GM12878 (cell line): Measurements from ENCODE around the gene VPS52. TPM values are rescaled to one million over a fixed set of nuclear protein-coding genes. Genes with fewer than 3 reads are reported as not detected.

ENCODE experiments used
- ATAC-seq: fragments of 200-7000 bp; cut with Tn5 transposase; 3 replicates; pipeline ENCODE4 v1.9.1; 2020; ENCODE audit warnings: mild to moderate bottlenecking, moderate library complexity
- BruUV-seq: library from RNA; stranded (reverse); fragments of 400-500 nt; replicated peaks from 2 replicates; lab custom pipeline; 2021; lab: Mats Ljungman, UMichigan
- CTCF ChIA-PET: fragments of 300-600 bp; sonication (Branson Sonifier 250); formaldehyde crosslinking; extraction: SDS; loops from one replicate; lab custom pipeline; 2021; ENCODE audit warnings: inconsistent platforms; lab: Yijun Ruan, JAX
- POLR2A ChIA-PET: fragments of 350-600 bp; formaldehyde crosslinking; extraction: SDS; loops from one replicate; lab custom pipeline; 2021; ENCODE audit warnings: inconsistent platforms; lab: Charles Lee
- RAD21 ChIA-PET: fragments of 300-600 bp; sonication (Branson Sonifier 250); formaldehyde crosslinking; loops from one replicate; lab custom pipeline; 2023; ENCODE audit warnings: antibody characterized with exemption; ENCODE audit not compliant: unreplicated experiment; lab: Charles Lee
- SMC1A ChIA-PET: fragments of 300-600 bp; sonication (Branson Sonifier 250); formaldehyde crosslinking; loops from one replicate; lab custom pipeline; 2023; ENCODE audit not compliant: unreplicated experiment, uncharacterized antibody; lab: Charles Lee
- DNase-seq: peaks from one replicate; pipeline ENCODE4 v3.0.0-alpha.2; 2011; ENCODE audit warnings: low read depth, low spot score
- FAIRE-seq: peaks from 3 replicates; lab custom pipeline; 2011; peaks lifted over from hg19 to GRCh38; lab: Jason Lieb, UNC
- H2AFZ ChIP-seq: 2 replicates; pipeline ENCODE4 v1.6.0; 2011; ENCODE audit warnings: low read depth, low read length, control low read depth; ENCODE audit not compliant: control insufficient read depth
- H3K27ac ChIP-seq: 2 replicates; pipeline ENCODE4 v1.5.1; 2011; ENCODE audit warnings: control low read depth; ENCODE audit not compliant: control insufficient read depth, insufficient read depth
- H3K27me3 ChIP-seq, 2 experiments: replicated peaks in 1 of 2; 2 replicates each; pipeline versions ENCODE4 v1.6.0 to v1.6.1; 2011; ENCODE audit warnings: low read length in 1 of 2; ENCODE audit not compliant: control insufficient read depth in 2 of 2, insufficient read depth in 2 of 2
- H3K36me3 ChIP-seq, 2 experiments: 2 replicates each; pipeline ENCODE4 v1.5.1; 2011; ENCODE audit warnings: low read length in 1 of 2; ENCODE audit not compliant: control insufficient read depth in 2 of 2, insufficient read depth in 2 of 2
- H3K4me1 ChIP-seq: 2 replicates; pipeline ENCODE4 v1.6.1; 2011; ENCODE audit warnings: mild to moderate bottlenecking, low read length, moderate library complexity, mixed read lengths; ENCODE audit not compliant: control insufficient read depth, insufficient read depth
- H3K4me2 ChIP-seq: 2 replicates; pipeline ENCODE4 v1.6.0; 2011; ENCODE audit warnings: control low read depth; ENCODE audit not compliant: control insufficient read depth, insufficient read depth
- H3K4me3 ChIP-seq: fragments of 200-600 bp; sonication (generic); 2 replicates; pipeline ENCODE4 v1.5.1; 2016
- H3K79me2 ChIP-seq: 2 replicates; pipeline ENCODE4 v1.6.0; 2011; ENCODE audit warnings: low read length; ENCODE audit not compliant: control insufficient read depth, insufficient read depth
- H3K9ac ChIP-seq: 2 replicates; pipeline ENCODE4 v1.8.0; 2011; ENCODE audit warnings: low read length, control low read depth, mixed read lengths; ENCODE audit not compliant: control insufficient read depth, insufficient read depth
- H3K9me3 ChIP-seq: replicated peaks from 3 replicates; pipeline ENCODE4 v1.5.1; 2011; ENCODE audit warnings: mild to moderate bottlenecking, low read length; ENCODE audit not compliant: control insufficient read depth, insufficient read depth
- H4K20me1 ChIP-seq: 2 replicates; pipeline ENCODE4 v1.6.0; 2011; ENCODE audit not compliant: control insufficient read depth, insufficient read depth
- FOXK2 ChIP-seq: fragments of 450-650 bp; IDR thresholded peaks from 2 replicates; pipeline ENCODE4 v1.6.1; 2017; ENCODE audit warnings: mild to moderate bottlenecking, moderate library complexity
- KAT2A ChIP-seq: conservative IDR thresholded peaks from 2 replicates; pipeline ENCODE4 v1.6.1; 2011; ENCODE audit warnings: low read depth, low read length; ENCODE audit not compliant: control insufficient read depth
- NFXL1 ChIP-seq: fragments of 450-650 bp; IDR thresholded peaks from 2 replicates; pipeline ENCODE4 v1.6.1; 2017; ENCODE audit warnings: antibody characterized with exemption, mild to moderate bottlenecking, borderline replicate concordance
- NFYA ChIP-seq: IDR thresholded peaks from 2 replicates; pipeline ENCODE4 v1.6.1; 2011; ENCODE audit warnings: low read depth, mild to moderate bottlenecking, low read length, improper control_type of control experiment, borderline replicate concordance
- NFYB ChIP-seq: IDR thresholded peaks from 2 replicates; pipeline ENCODE4 v1.6.1; 2011; ENCODE audit warnings: low read depth, mild to moderate bottlenecking, low read length, improper control_type of control experiment, moderate library complexity; ENCODE audit not compliant: insufficient read depth
- POLR2AphosphoS2 ChIP-seq: IDR thresholded peaks from 2 replicates; pipeline ENCODE4 v1.6.1; 2011; ENCODE audit warnings: low read depth, mild to moderate bottlenecking, low read length, improper control_type of control experiment, moderate library complexity
- POU2F2 ChIP-seq: IDR thresholded peaks from 3 replicates; pipeline ENCODE4 v1.6.1; 2011; ENCODE audit warnings: low read depth, mild to moderate bottlenecking, low read length, borderline replicate concordance
- WGBS: methylation state at CpG from one replicate; pipeline ENCODE4 v1.1.6; 2016; ENCODE audit warnings: low lambda C conversion rate; ENCODE audit not compliant: insufficient replicate concordance, insufficient coverage; ENCODE audit errors: missing lambda C conversion rate; 5-methylcytosine and 5-hydroxymethylcytosine counted together
- in situ Hi-C: fragments of 300-500 bp; cut with MboI; formaldehyde crosslinking; loops from 9 replicates; pipeline ENCODE4 v1.14.3; 2018; ENCODE audit warnings: mixed read lengths
- intact Hi-C: fragments of 100-400 bp; cut with micrococcal nuclease; formaldehyde crosslinking; loops from one replicate; pipeline ENCODE4 v1.14.2; 2022; ENCODE audit not compliant: unreplicated experiment
- polyA plus RNA-seq, 11 experiments: library from polyadenylated mRNA; depleted of rRNA in 4 of 11; unstranded in 6 of 11; stranded (reverse) in 5 of 11; fragments of >200 nt; fragmentation: Nextera tagmentation in 4 of 11; fragmentation: Illumina TruSeq in 1 of 11; extraction: Ambion mirVana in 4 of 11; extraction: Trizol in 1 of 11; gene quantifications; 1 replicate in 1 of 11; 2 replicates in 10 of 11; pipeline versions ENCODE4 v1.2.1 to v1.2.3, GENCODE V29; 2011 to 2016; ENCODE audit warnings: inconsistent platforms in 2 of 11, missing spikeins in 2 of 11, low read depth in 1 of 11
- total RNA-seq, 4 experiments: library from RNA; depleted of rRNA in 3 of 4; stranded (reverse); fragments of >200 nt in 3 of 4; fragmentation: Illumina TruSeq in 1 of 4; extraction: Trizol in 1 of 4; gene quantifications; 2 replicates each; pipeline versions ENCODE4 v1.2.1 to v1.2.3, GENCODE V29; 2013 to 2021
- TF ChIP-seq, protein P1 (sequence below): IDR thresholded peaks from 2 replicates; pipeline ENCODE4 v1.6.1; 2012; ENCODE audit warnings: low read length, inconsistent platforms
- TF ChIP-seq, protein P2 (sequence below): fragments of 450-650 bp; IDR thresholded peaks from 2 replicates; pipeline ENCODE4 v1.6.1; 2016; ENCODE audit warnings: mild to moderate bottlenecking
- TF ChIP-seq, protein P3 (sequence below): fragments of 450-650 bp; IDR thresholded peaks from 2 replicates; pipeline ENCODE4 v1.6.1; 2017; ENCODE audit warnings: mild to moderate bottlenecking, low read depth, inconsistent platforms; ENCODE audit not compliant: poor library complexity, severe bottlenecking
- TF ChIP-seq, protein P4 (sequence below): fragments of 450-650 bp; IDR thresholded peaks from 2 replicates; pipeline ENCODE4 v1.6.1; 2017; ENCODE audit warnings: borderline replicate concordance
- TF ChIP-seq, protein P5 (sequence below): fragments of 450-650 bp; IDR thresholded peaks from 2 replicates; pipeline ENCODE4 v1.6.1; 2017; ENCODE audit warnings: low read depth, mild to moderate bottlenecking, moderate library complexity

VPS52 gene
- total and polyA plus RNA-seq, 10 of the 15 experiments (the other 5 are each of a cell fraction or from before 2014, with no cell fraction given): 11.3 to 52.7 (median 36.7) TPM

DNA sequence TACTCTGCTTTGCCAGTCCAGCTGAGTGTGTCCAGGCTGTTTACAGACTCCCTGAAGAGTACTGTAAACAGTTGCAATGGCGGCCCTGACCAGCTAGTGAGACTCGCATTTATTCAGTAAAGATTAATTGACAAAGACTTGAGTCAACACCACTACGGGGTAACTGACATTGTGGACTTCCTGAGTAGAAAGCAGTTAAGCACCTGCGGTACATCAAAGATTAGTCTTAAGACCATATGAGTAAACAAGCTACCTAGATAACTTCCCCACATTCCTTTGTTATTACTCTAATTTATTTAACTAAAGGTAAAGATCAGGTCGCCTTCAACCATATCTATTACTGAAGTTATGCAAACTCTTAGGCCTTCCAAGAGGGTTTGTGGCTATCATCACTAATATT lies 12.6 kb downstream of the VPS52 start:
- ChIA-PET POLR2A (interaction anchor here (0.6 to 1.0 kb wide), 2 partner anchors 12 to 168 kb away, joined by 4 to 8 read pairs; partner anchors contain the start of genes RPS18 and VPS52), RAD21 (no interaction called here), SMC1A (interaction anchor here (2.1 kb wide), 1 partner anchor 12 kb away, joined by 6 read pairs; the partner anchor contains the start of genes RPS18 and VPS52), CTCF (interaction anchor here (4.4 kb wide), 1 partner anchor 10 kb away, joined by 15 read pairs; no protein-coding TSS in a partner anchor)
- DNase-seq (no peak), ATAC-seq (no peak), FAIRE-seq (no peak)
- no peak overlapping the region for H3K4me2 ChIP-seq
- 85% methylated on average over 5 of the region's 5 CpGs for WGBS
- H4K20me1 ChIP-seq: no peaks in the 10 kb centered on the region
- intact Hi-C loops (no loop called here), in situ Hi-C loops (no loop called here)
- no peak overlapping the region for H3K9ac ChIP-seq
- no TSS peak for BruUV-seq
- H3K36me3 ChIP-seq: peaks cover 5 to 14% of the 10 kb centered on the region in 2 experiments
- H3K27me3 ChIP-seq: no peaks in the 10 kb centered on the region
- H3K27ac ChIP-seq: no peak overlapping the region
- H3K9me3 ChIP-seq: no peaks in the 10 kb centered on the region
- no peaks in the 10 kb centered on the region for H3K4me1 ChIP-seq
- H2AFZ ChIP-seq: no peak overlapping the region
- no peaks in the 10 kb centered on the region for H3K79me2 ChIP-seq
- no peak overlapping the region for H3K4me3 ChIP-seq
- TF ChIP-seq KAT2A (no peak), NFXL1 (no peak), NFYA (no peak), FOXK2 (no peak), POU2F2 (no peak), NFYB (no peak), POLR2AphosphoS2 (no peak)
- TF ChIP-seq, protein P1, sequence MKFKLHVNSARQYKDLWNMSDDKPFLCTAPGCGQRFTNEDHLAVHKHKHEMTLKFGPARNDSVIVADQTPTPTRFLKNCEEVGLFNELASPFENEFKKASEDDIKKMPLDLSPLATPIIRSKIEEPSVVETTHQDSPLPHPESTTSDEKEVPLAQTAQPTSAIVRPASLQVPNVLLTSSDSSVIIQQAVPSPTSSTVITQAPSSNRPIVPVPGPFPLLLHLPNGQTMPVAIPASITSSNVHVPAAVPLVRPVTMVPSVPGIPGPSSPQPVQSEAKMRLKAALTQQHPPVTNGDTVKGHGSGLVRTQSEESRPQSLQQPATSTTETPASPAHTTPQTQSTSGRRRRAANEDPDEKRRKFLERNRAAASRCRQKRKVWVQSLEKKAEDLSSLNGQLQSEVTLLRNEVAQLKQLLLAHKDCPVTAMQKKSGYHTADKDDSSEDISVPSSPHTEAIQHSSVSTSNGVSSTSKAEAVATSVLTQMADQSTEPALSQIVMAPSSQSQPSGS: no peak
- TF ChIP-seq, protein P2, sequence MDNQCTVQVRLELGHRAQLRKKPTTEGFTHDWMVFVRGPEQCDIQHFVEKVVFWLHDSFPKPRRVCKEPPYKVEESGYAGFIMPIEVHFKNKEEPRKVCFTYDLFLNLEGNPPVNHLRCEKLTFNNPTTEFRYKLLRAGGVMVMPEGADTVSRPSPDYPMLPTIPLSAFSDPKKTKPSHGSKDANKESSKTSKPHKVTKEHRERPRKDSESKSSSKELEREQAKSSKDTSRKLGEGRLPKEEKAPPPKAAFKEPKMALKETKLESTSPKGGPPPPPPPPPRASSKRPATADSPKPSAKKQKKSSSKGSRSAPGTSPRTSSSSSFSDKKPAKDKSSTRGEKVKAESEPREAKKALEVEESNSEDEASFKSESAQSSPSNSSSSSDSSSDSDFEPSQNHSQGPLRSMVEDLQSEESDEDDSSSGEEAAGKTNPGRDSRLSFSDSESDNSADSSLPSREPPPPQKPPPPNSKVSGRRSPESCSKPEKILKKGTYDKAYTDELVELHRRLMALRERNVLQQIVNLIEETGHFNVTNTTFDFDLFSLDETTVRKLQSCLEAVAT: no peak
- TF ChIP-seq, protein P3, sequence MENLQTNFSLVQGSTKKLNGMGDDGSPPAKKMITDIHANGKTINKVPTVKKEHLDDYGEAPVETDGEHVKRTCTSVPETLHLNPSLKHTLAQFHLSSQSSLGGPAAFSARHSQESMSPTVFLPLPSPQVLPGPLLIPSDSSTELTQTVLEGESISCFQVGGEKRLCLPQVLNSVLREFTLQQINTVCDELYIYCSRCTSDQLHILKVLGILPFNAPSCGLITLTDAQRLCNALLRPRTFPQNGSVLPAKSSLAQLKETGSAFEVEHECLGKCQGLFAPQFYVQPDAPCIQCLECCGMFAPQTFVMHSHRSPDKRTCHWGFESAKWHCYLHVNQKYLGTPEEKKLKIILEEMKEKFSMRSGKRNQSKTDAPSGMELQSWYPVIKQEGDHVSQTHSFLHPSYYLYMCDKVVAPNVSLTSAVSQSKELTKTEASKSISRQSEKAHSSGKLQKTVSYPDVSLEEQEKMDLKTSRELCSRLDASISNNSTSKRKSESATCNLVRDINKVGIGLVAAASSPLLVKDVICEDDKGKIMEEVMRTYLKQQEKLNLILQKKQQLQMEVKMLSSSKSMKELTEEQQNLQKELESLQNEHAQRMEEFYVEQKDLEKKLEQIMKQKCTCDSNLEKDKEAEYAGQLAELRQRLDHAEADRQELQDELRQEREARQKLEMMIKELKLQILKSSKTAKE: no peak
- TF ChIP-seq, protein P4, sequence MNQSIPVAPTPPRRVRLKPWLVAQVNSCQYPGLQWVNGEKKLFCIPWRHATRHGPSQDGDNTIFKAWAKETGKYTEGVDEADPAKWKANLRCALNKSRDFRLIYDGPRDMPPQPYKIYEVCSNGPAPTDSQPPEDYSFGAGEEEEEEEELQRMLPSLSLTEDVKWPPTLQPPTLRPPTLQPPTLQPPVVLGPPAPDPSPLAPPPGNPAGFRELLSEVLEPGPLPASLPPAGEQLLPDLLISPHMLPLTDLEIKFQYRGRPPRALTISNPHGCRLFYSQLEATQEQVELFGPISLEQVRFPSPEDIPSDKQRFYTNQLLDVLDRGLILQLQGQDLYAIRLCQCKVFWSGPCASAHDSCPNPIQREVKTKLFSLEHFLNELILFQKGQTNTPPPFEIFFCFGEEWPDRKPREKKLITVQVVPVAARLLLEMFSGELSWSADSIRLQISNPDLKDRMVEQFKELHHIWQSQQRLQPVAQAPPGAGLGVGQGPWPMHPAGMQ: no peak
- TF ChIP-seq, protein P5, sequence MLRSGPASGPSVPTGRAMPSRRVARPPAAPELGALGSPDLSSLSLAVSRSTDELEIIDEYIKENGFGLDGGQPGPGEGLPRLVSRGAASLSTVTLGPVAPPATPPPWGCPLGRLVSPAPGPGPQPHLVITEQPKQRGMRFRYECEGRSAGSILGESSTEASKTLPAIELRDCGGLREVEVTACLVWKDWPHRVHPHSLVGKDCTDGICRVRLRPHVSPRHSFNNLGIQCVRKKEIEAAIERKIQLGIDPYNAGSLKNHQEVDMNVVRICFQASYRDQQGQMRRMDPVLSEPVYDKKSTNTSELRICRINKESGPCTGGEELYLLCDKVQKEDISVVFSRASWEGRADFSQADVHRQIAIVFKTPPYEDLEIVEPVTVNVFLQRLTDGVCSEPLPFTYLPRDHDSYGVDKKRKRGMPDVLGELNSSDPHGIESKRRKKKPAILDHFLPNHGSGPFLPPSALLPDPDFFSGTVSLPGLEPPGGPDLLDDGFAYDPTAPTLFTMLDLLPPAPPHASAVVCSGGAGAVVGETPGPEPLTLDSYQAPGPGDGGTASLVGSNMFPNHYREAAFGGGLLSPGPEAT: no peak
